Tibial artery (tissue), 4 donors: ENCODE measurements around the gene NOMO2.
"Not testable (repeated sequence)": the region's sequence is repeated elsewhere in the genome, so short reads cannot be mapped to it uniquely, and the experiment has no call there.

ENCODE experiments used
- DNase-seq, 2 donors: peaks; one replicate each; pipeline ENCODE4 v3.0.0-alpha.2; 2019
- H3K27ac ChIP-seq, 2 donors: fragments of 200-600 bp; sonication (generic) in 1 of 2; 1 replicate in 1 of 2; 2 replicates in 1 of 2; pipeline ENCODE4 v1.5.1; 2018 to 2019; ENCODE audit warnings: mild to moderate bottlenecking in 1 of 2
- H3K27me3 ChIP-seq, 2 donors: fragments of 200-600 bp; sonication (generic) in 1 of 2; one replicate each; pipeline versions ENCODE4 v1.5.1 to v1.6.0; 2016 to 2019
- H3K36me3 ChIP-seq, 3 donors: fragments of 200-600 bp; sonication (generic) in 2 of 3; one replicate each; pipeline ENCODE4 v1.5.1; 2016 to 2019; ENCODE audit warnings: mild to moderate bottlenecking in 2 of 3
- H3K4me1 ChIP-seq, 4 donors: fragments of 200-600 bp; sonication (generic) in 2 of 4; 1 replicate in 3 of 4; 2 replicates in 1 of 4; pipeline ENCODE4 v1.5.1; 2016 to 2019
- H3K4me3 ChIP-seq, 2 donors: fragments of 200-600 bp; sonication (generic) in 1 of 2; 1 replicate in 1 of 2; 2 replicates in 1 of 2; pipeline ENCODE4 v1.5.1; 2018 to 2019; ENCODE audit warnings: mild to moderate bottlenecking in 2 of 2
- H3K9me3 ChIP-seq, 3 donors: fragments of 200-600 bp; sonication (generic) in 1 of 3; one replicate each; pipeline ENCODE4 v1.5.1; 2016 to 2019
- intact Hi-C: fragments of 100-400 bp; cut with DNase I; formaldehyde crosslinking; loops from one replicate; pipeline ENCODE4 v1.15.0; 2023; ENCODE audit warnings: low total_unique reads

Gene NOMO2

GRCh38 chr16:18570529-18571306 lies 8.8 kb upstream of the NOMO2 start:
- H3K36me3 ChIP-seq, H3K27ac ChIP-seq, H3K27me3 ChIP-seq, intact Hi-C loops, DNase-seq, H3K9me3 ChIP-seq, H3K4me1 ChIP-seq: not testable (repeated sequence)
- H3K4me3 ChIP-seq = peak overlapping the region in 1 of 2 donors; percentile 18

GRCh38 chr16:18560416-18561220 lies 1.3 kb downstream of the NOMO2 start:
- H3K9me3 ChIP-seq, intact Hi-C loops, H3K27me3 ChIP-seq, H3K4me1 ChIP-seq, DNase-seq, H3K27ac ChIP-seq, H3K36me3 ChIP-seq: not testable (repeated sequence)
- H3K4me3 ChIP-seq = peak overlapping the region; percentile 64 to 66

GRCh38 chr16:18553671-18554070 lies 8.2 kb downstream of the NOMO2 start:
- DNase-seq, H3K9me3 ChIP-seq, intact Hi-C loops, H3K27me3 ChIP-seq, H3K4me3 ChIP-seq, H3K4me1 ChIP-seq, H3K27ac ChIP-seq: not testable (repeated sequence)
- peaks cover 0 to 15% (median 0%) of the 10 kb centered on the region in 3 donors for H3K36me3 ChIP-seq

GRCh38 chr16:18547382-18547781 lies 14.5 kb downstream of the NOMO2 start:
- H3K9me3 ChIP-seq, H3K4me1 ChIP-seq, H3K4me3 ChIP-seq, H3K27ac ChIP-seq, H3K36me3 ChIP-seq, DNase-seq, H3K27me3 ChIP-seq, intact Hi-C loops: not testable (repeated sequence)

GRCh38 chr16:18546853-18547252 lies 15.0 kb downstream of the NOMO2 start:
- H3K36me3 ChIP-seq, H3K4me3 ChIP-seq, intact Hi-C loops, H3K9me3 ChIP-seq, H3K4me1 ChIP-seq, H3K27me3 ChIP-seq, H3K27ac ChIP-seq, DNase-seq: not testable (repeated sequence)

- H3K4me1 ChIP-seq, H3K9me3 ChIP-seq, H3K4me3 ChIP-seq, intact Hi-C loops, H3K36me3 ChIP-seq, DNase-seq, H3K27me3 ChIP-seq, H3K27ac ChIP-seq: not testable (repeated sequence)
Observed at GRCh38 chr16:18544232-18545081, 17.4 kb downstream of the NOMO2 start.

GRCh38 chr16:18541912-18542311 lies 20.0 kb downstream of the NOMO2 start:
- H3K4me3 ChIP-seq, intact Hi-C loops, DNase-seq, H3K4me1 ChIP-seq, H3K36me3 ChIP-seq, H3K27me3 ChIP-seq, H3K9me3 ChIP-seq, H3K27ac ChIP-seq: not testable (repeated sequence)

GRCh38 chr16:18537004-18537403 lies 24.9 kb downstream of the NOMO2 start:
- intact Hi-C loops, H3K9me3 ChIP-seq, H3K27ac ChIP-seq, DNase-seq, H3K4me1 ChIP-seq, H3K27me3 ChIP-seq, H3K4me3 ChIP-seq: not testable (repeated sequence)
- H3K36me3 ChIP-seq = peaks cover 0 to 14% (median 0%) of the 10 kb centered on the region in 3 donors

GRCh38 chr16:18535519-18536168 lies 26.3 kb downstream of the NOMO2 start:
- H3K36me3 ChIP-seq = peaks cover 0 to 18% (median 0%) of the 10 kb centered on the region in 3 donors
- H3K4me1 ChIP-seq, intact Hi-C loops, H3K4me3 ChIP-seq, H3K27ac ChIP-seq, H3K9me3 ChIP-seq, H3K27me3 ChIP-seq: not testable (repeated sequence)
- peak in 1 of 2 donors; percentile 48 for DNase-seq

GRCh38 chr16:18534308-18534707 lies 27.6 kb downstream of the NOMO2 start:
- H3K27ac ChIP-seq, DNase-seq, intact Hi-C loops, H3K4me1 ChIP-seq, H3K27me3 ChIP-seq, H3K9me3 ChIP-seq, H3K4me3 ChIP-seq: not testable (repeated sequence)
- H3K36me3 ChIP-seq = peaks cover 0 to 19% (median 0%) of the 10 kb centered on the region in 3 donors

- H3K9me3 ChIP-seq, H3K4me3 ChIP-seq, DNase-seq, H3K27ac ChIP-seq, H3K4me1 ChIP-seq, H3K27me3 ChIP-seq, intact Hi-C loops: not testable (repeated sequence)
- peaks cover 3 to 28% (median 4%) of the 10 kb centered on the region in 3 donors for H3K36me3 ChIP-seq
Observed at GRCh38 chr16:18531323-18531722, 30.6 kb downstream of the NOMO2 start.

- intact Hi-C loops, H3K27ac ChIP-seq, H3K4me3 ChIP-seq, DNase-seq, H3K27me3 ChIP-seq, H3K9me3 ChIP-seq, H3K4me1 ChIP-seq: not testable (repeated sequence)
- peaks cover 3 to 25% (median 4%) of the 10 kb centered on the region in 3 donors for H3K36me3 ChIP-seq
Observed at GRCh38 chr16:18530329-18530728, 31.6 kb downstream of the NOMO2 start.

- DNase-seq, H3K9me3 ChIP-seq, H3K27me3 ChIP-seq, intact Hi-C loops, H3K4me1 ChIP-seq, H3K27ac ChIP-seq, H3K4me3 ChIP-seq: not testable (repeated sequence)
- H3K36me3 ChIP-seq = peaks cover 3 to 24% (median 4%) of the 10 kb centered on the region in 3 donors
Observed at GRCh38 chr16:18526547-18526946, 35.4 kb downstream of the NOMO2 start.
